Frontal cortex (tissue), 4 donors: Measurements from ENCODE around the gene GRAMD1B. TPM values are rescaled to one million over a fixed set of nuclear protein-coding genes. Genes with fewer than 3 reads are reported as not detected.
"Not testable (repeated sequence)": the region's sequence is repeated elsewhere in the genome, so short reads cannot be mapped to it uniquely, and the experiment has no call there.

Experiments used
- DNase-seq, 2 donors: peaks; one replicate each; pipeline ENCODE4 v3.0.0; 2012; ENCODE audit warnings: low spot score in 2 of 2
- FAIRE-seq: peaks from 2 replicates; lab custom pipeline; 2012; peaks lifted over from hg19 to GRCh38; lab: Jason Lieb, UNC
- small RNA-seq: library from RNA; depleted of rRNA; stranded (forward); fragments of <200 nt; gene quantifications from one replicate; pipeline ENCODE3, GENCODE V24; 2014
- total RNA-seq: library from RNA; depleted of rRNA; stranded (reverse); fragments of >200 nt; gene quantifications from one replicate; pipeline ENCODE4 v1.2.3, GENCODE V29; 2014
- donor health status: control.
- donor health status: control.
- donor health status: control.

Gene GRAMD1B
- total RNA-seq, 1 donor from 2014 or later, result 39.9 TPM

DNA sequence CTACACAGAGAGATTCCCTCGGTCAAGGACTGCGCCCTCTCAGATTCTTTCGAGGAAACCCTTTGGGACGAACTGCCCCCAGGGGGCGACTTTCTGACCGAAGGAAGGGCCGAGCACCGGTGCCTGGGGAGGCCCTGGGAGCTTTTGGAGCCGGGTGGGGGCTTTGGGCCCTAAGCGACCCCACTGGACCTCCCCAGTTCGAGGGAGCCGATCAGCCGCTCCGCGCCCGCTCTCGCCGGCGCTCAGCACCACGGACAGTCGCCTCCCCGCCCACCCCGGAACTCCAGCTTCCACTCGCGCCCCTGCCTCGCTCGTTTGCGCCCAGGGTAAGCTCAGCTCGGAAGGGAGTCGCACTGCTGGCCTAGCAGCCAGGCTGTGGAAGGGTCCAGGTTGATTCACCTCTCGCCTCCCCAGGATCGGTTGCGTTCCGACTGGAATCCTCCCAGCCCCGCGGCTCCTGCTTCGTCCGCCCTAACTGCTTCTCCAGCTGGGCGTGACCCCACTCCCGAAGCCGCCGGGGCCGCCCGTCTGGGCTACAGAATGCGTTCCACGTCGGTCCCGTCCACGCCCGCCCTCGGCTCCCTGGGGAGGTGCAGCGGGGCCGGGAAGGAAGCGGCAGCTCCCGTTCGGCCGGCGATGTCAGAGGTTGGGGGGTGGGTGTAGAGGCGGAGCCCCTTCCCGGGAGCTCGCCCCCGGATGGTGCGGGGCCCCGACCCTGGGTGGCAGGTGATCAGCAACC is 223.9 kb downstream of the GRAMD1B start:
- DNase-seq (peak; percentile 22 to 31), FAIRE-seq (no peak)

DNA sequence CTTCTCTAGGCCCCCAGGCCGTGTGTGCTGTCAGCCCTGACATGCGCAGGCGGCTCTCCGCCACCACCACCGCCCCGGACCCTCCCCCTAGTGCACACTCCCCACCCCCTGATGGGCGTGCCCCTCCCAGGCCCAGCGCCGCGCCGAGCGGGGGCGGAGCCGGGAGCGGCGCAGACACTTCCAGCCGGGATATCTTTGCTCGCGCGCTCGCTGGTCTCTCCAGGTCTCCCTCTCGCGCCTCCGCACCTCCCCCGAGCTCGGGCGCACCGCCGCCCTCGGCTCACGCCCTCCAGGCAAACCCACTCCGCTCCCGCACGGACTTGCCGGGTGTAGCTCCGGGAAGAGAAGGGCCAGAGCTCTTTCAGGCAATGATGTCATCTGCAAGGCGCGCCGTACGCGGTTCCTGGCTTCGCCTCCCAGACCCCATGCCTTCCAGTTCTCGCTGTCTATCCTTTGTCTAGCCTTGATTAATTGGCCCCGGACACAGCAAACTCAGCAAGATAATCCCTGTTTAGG is 224.6 kb downstream of the GRAMD1B start, which contains the start of gene SCN3B:
Gene SCN3B, minus strand, starts transcription at position 59 of the 516 bp plus-strand sequence. CDS start 823 bp downstream, outside the sequence.
- no peak for FAIRE-seq
- DNase-seq, result peak; percentile 63 to 71

DNA sequence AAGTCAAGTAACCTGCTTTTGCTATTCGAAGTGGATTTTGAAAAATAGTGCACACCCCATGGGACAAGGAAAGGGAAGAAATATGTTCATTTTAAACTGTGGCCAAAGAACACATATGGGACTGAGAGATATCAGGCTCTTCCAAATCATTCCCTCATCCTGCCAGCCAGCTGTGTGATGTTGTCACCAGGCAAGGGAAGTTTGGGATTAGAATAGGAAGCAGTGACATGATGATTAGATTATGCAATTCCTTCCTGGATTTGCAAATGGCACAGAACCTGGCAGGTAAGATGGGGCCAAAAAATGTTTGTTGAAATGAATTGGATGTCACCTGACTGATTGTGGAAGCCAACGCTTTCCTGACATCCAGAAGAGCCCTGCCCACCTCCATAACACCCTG is 229.2 kb downstream of the GRAMD1B start:
- FAIRE-seq, result no peak
- DNase-seq, result no peak

DNA sequence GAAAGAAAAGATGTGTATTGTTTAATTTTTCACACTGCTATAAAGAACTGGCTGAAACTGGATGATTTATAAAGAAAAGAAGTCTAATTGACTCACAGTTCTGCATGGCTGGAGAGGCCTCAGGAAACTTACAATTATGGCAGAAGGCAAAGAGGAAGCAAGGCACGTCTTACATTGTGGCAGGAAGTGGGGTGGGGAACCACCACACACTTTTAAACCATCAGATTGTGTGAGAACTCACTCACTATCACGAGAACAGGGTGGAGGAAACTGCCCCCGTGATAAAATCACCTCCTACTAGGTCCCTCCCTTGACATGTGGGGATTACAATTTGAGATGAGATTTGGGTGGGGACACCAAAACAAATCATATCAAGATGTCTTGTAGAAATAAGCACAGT is 229.9 kb downstream of the GRAMD1B start:
- DNase-seq, FAIRE-seq: not testable (repeated sequence)

DNA sequence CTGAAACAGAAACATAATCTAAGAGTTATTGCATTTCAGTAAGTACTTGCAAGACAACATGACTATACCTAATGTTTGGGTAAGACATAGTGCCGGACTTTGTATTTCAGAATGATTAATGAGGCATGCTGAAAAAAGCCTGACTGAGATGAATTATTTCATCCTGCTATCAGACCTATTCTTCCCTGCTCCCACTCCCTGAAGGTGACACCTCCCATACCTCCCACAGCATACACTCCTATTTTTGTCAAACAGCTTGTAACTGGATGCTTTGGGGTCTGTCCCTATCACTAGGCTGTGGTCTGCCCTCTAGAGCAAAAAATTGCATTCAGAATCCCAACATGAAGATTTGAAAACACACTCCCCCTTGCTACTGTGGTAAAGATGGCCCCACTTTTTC is 235.2 kb downstream of the GRAMD1B start:
- FAIRE-seq (no peak), DNase-seq (no peak)

DNA sequence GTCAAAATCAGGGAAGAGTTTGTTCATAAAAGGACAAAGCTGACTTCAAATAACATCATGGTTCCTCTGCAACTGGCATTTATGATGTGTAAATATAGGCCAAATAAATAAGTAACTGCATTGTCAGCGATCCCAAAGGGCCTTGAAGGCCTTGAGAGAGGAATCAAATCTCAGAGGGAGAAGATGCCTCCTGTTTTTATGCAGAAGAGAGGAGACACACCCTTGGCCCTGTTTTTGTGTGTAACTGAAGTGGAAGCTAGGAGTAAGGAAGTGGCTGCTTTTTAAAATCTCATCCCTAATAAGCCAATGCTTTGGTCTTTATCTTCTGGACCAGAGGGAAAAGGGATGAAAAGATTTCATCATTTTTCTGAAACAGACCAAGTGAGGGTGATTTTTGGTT is 240.0 kb downstream of the GRAMD1B start:
- DNase-seq, result no peak
- no peak for FAIRE-seq

DNA sequence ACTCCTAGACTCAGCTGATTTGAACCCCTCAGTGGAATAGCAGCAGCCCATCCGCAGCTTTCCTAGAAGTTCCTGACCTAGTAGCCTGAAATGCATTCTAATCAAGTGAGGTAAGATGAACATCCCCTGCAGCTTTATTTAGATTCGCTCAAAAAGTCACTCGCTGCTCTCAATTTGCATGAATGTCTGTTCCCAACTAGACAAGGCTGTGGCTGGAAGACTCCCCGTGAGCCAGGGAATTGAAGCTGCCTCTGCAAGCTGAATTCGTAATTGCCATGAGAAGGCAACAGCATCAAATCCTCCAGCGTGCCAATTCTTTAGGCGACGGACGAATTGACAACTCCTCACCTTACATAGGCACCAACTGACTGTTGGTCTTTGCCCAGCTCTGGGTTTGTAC is 241.5 kb downstream of the GRAMD1B start:
- FAIRE-seq (no peak), DNase-seq (no peak)

DNA sequence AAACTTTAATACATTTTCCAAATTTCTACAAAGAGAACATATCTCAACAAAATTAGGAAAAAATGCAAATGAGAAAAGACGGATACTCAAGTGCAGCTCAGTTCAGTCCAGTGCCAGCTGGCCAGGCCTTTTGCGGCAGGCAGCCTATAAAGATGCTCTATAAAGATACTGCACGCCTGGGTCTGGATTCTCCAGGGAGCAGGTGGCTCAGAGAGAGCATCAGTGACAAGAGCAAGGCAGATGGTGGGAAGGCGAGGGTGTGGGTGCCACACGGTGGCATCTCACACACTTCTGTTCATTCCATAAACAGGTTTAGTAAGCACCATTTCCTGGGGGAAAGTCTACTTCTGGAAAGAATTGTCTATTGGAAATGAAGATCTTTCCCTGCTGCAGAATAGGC is 242.5 kb downstream of the GRAMD1B start:
- no peak for DNase-seq
- no peak for FAIRE-seq

DNA sequence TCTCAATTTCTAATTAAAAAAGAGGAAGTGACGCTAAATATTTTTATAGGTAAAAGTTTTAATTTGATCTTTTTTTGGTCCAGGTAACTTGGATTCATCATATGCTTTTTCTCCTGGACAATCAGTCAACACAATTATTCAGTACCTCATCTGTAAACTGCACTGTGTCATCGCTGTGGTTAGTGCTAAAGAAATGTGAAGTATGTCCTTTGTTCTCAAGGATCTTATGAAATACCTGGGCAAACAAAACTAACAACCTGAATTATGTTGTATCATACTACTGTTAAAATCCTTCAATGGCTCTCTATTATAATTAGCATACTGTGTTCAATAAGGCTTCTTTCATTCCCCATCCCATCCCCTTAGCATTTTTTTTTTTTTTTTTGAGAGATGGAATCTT is 244.2 kb downstream of the GRAMD1B start:
- DNase-seq, result no peak
- FAIRE-seq, result no peak

Small RNAs within 50 kb of the gene (small RNA-seq; reads per million reads assigned to genes)
- not detected for gene MIR4493

Other genes with a start within 250 kb of the GRAMD1B start
- 50.5 TPM for gene CLMP, start 235.0 kb upstream of the GRAMD1B start, total RNA-seq
- 48.9 TPM for gene SCN3B, start 224.4 kb downstream of the GRAMD1B start, total RNA-seq